Mucosa of rectum (tissue), 2 donors: ENCODE results near the gene UGT1A9.

Source experiments
- H3K27ac ChIP-seq, 2 donors: one replicate each; pipeline ENCODE4 v1.7.0; 2013; ENCODE audit warnings: inconsistent platforms in 2 of 2, low read depth in 2 of 2, low read length in 2 of 2
- H3K27me3 ChIP-seq, 2 donors: one replicate each; pipeline ENCODE4 v1.7.0; 2013; ENCODE audit warnings: low read length in 2 of 2; ENCODE audit not compliant: control insufficient read depth in 2 of 2, insufficient read depth in 2 of 2
- H3K36me3 ChIP-seq, 2 donors: one replicate each; pipeline ENCODE4 v1.7.0; 2013; ENCODE audit warnings: low read length in 2 of 2; ENCODE audit not compliant: control insufficient read depth in 2 of 2, insufficient read depth in 2 of 2
- H3K4me1 ChIP-seq, 2 donors: one replicate each; pipeline ENCODE4 v1.7.0; 2013; ENCODE audit warnings: low read length in 2 of 2, mild to moderate bottlenecking in 1 of 2; ENCODE audit not compliant: control insufficient read depth in 2 of 2, insufficient read depth in 2 of 2
- H3K4me3 ChIP-seq, 2 donors: one replicate each; pipeline ENCODE4 v1.7.0; 2013; ENCODE audit warnings: low read length in 2 of 2
- H3K9ac ChIP-seq, 2 donors: one replicate each; pipeline ENCODE4 v1.7.0; 2013; ENCODE audit warnings: low read length in 2 of 2, low read depth in 1 of 2, mild to moderate bottlenecking in 1 of 2
- H3K9me3 ChIP-seq, 2 donors: one replicate each; pipeline ENCODE4 v1.7.0; 2013; ENCODE audit warnings: low read length in 2 of 2; ENCODE audit not compliant: control insufficient read depth in 2 of 2
- donor health status: healthy.
- donor health status: Normal muscosa, but diverticular disease.

The UGT1A9 gene

GRCh38 chr2:233706720-233707119 lies 35.0 kb downstream of the UGT1A9 start:
- H3K4me1 ChIP-seq, result peaks cover 0 to 2% of the 10 kb centered on the region in 2 donors
- no peak overlapping the region for H3K27ac ChIP-seq
- H3K36me3 ChIP-seq, result no peaks in the 10 kb centered on the region
- no peak overlapping the region for H3K4me3 ChIP-seq
- no peaks in the 10 kb centered on the region for H3K9me3 ChIP-seq
- H3K27me3 ChIP-seq, result no peaks in the 10 kb centered on the region
- H3K9ac ChIP-seq, result no peak overlapping the region

GRCh38 chr2:233707940-233708644 lies 36.4 kb downstream of the UGT1A9 start:
- Histone ChIP-seq H3K27ac (no peak overlapping the region), H3K9ac (no peak overlapping the region), H3K9me3 (no peaks in the 10 kb centered on the region), H3K36me3 (no peaks in the 10 kb centered on the region), H3K4me1 (peaks cover 0 to 2% of the 10 kb centered on the region in 2 donors), H3K27me3 (peaks cover 0 to 1% of the 10 kb centered on the region in 2 donors), H3K4me3 (no peak overlapping the region)

- H3K36me3 ChIP-seq, result no peaks in the 10 kb centered on the region
- H3K4me3 ChIP-seq, result no peak overlapping the region
- no peaks in the 10 kb centered on the region for H3K9me3 ChIP-seq
- H3K27me3 ChIP-seq, result peaks cover 0 to 2% of the 10 kb centered on the region in 2 donors
- H3K4me1 ChIP-seq, result peaks cover 0 to 2% of the 10 kb centered on the region in 2 donors
- H3K27ac ChIP-seq, result no peak overlapping the region
- no peak overlapping the region for H3K9ac ChIP-seq
Observed at GRCh38 chr2:233708942-233709341, 37.2 kb downstream of the UGT1A9 start.

GRCh38 chr2:233711312-233712008 lies 39.8 kb downstream of the UGT1A9 start:
- Histone ChIP-seq H3K4me1 (peaks cover 0 to 2% of the 10 kb centered on the region in 2 donors), H3K9me3 (no peaks in the 10 kb centered on the region), H3K36me3 (no peaks in the 10 kb centered on the region), H3K27me3 (peaks cover 0 to 2% of the 10 kb centered on the region in 2 donors), H3K4me3 (no peak overlapping the region), H3K27ac (no peak overlapping the region), H3K9ac (no peak overlapping the region)

- H3K9me3 ChIP-seq, result no peaks in the 10 kb centered on the region
- no peak within 1 kb of the TSS for H3K9ac ChIP-seq
- no peak within 1 kb of the TSS for H3K4me3 ChIP-seq
Observed at GRCh38 chr2:233712611-233713261, 41.0 kb downstream of the UGT1A9 start, which contains the start of gene UGT1A5. Gene UGT1A5 (plus strand): TSS chr2:233712907. CDS start chr2:233712992, 85 bp downstream.

GRCh38 chr2:233713262-233713615 lies 41.5 kb downstream of the UGT1A9 start:
- no peak overlapping the region for H3K4me3 ChIP-seq
- H3K9ac ChIP-seq, result no peak overlapping the region
- no peaks in the 10 kb centered on the region for H3K36me3 ChIP-seq
- no peaks in the 10 kb centered on the region for H3K9me3 ChIP-seq
- H3K27ac ChIP-seq, result no peak overlapping the region
- H3K4me1 ChIP-seq, result peaks cover 0 to 2% of the 10 kb centered on the region in 2 donors
- peaks cover 0 to 2% of the 10 kb centered on the region in 2 donors for H3K27me3 ChIP-seq

More at GRCh38 chr2:233712611-233713261, 41.0 kb downstream of the UGT1A9 start, which contains the start of gene UGT1A5:
- peaks cover 0 to 2% of the 10 kb centered on the region in 2 donors for H3K27me3 ChIP-seq
- H3K36me3 ChIP-seq, result no peaks in the 10 kb centered on the region
- H3K4me1 ChIP-seq, result peaks cover 0 to 2% of the 10 kb centered on the region in 2 donors
- no peak within 1 kb of the TSS for H3K27ac ChIP-seq

- H3K27me3 ChIP-seq, result peaks cover 0 to 2% of the 10 kb centered on the region in 2 donors
- H3K9me3 ChIP-seq, result no peaks in the 10 kb centered on the region
- no peaks in the 10 kb centered on the region for H3K36me3 ChIP-seq
- no peak overlapping the region for H3K4me3 ChIP-seq
- peaks cover 0 to 2% of the 10 kb centered on the region in 2 donors for H3K4me1 ChIP-seq
- H3K9ac ChIP-seq, result no peak overlapping the region
- H3K27ac ChIP-seq, result no peak overlapping the region
Observed at GRCh38 chr2:233714121-233714520, 42.4 kb downstream of the UGT1A9 start.

GRCh38 chr2:233718552-233718951 lies 46.9 kb downstream of the UGT1A9 start, which contains the start of gene UGT1A4:
Gene UGT1A4 (plus strand): TSS chr2:233718736. CDS start chr2:233718821, 85 bp downstream.
- Histone ChIP-seq H3K4me1 (no peaks in the 10 kb centered on the region), H3K9me3 (no peaks in the 10 kb centered on the region), H3K27me3 (no peaks in the 10 kb centered on the region), H3K27ac (no peak within 1 kb of the TSS), H3K9ac (no peak within 1 kb of the TSS), H3K4me3 (no peak within 1 kb of the TSS), H3K36me3 (no peaks in the 10 kb centered on the region)

GRCh38 chr2:233728723-233729301 lies 57.1 kb downstream of the UGT1A9 start, which contains the start of gene UGT1A3:
Gene UGT1A3 (plus strand): TSS chr2:233729042. CDS start chr2:233729127, 85 bp downstream.
- Histone ChIP-seq H3K27ac (no peak within 1 kb of the TSS), H3K36me3 (no peaks in the 10 kb centered on the region), H3K4me3 (no peak within 1 kb of the TSS), H3K9me3 (no peaks in the 10 kb centered on the region), H3K27me3 (no peaks in the 10 kb centered on the region), H3K4me1 (no peaks in the 10 kb centered on the region), H3K9ac (no peak within 1 kb of the TSS)
